ENCODE results near the gene BMPER.

BMPER gene

GRCh38 chr7:34115503-34115902 is 210.2 kb downstream of the BMPER start:
- Histone ChIP-seq H3K4me3 (ENCODE audit: low read depth, low read length) (no peak overlapping the region), H3K36me3 (ENCODE audit: control insufficient read depth in 2 of 2, insufficient read depth in 1 of 2, low read length in 2 of 2) (no peaks in the 10 kb centered on the region), H3K4me1 (ENCODE audit: control insufficient read depth, insufficient read depth, low read length) (no peaks in the 10 kb centered on the region), H3K27ac (ENCODE audit: extremely low read depth, low read depth, low read length) (no peak overlapping the region), H3K9me3 (ENCODE audit: control insufficient read depth, insufficient read depth, low read depth, low read length) (no peaks in the 10 kb centered on the region; the same call in 1 of the 2 replicates)
- ChIA-PET POLR2A (no interaction called here), CTCF (interaction anchor here (0.6 kb wide), 1 partner anchor 561 kb away, joined by 3 read pairs; no protein-coding TSS in a partner anchor)
- TF ChIP-seq ZNF132 (tag by site-specific recombination; IDR thresholded peaks at IDR 0.05; ENCODE audit: borderline replicate concordance) (no peak), MYNN (tag by site-specific recombination; IDR thresholded peaks at IDR 0.05; ENCODE audit: borderline replicate concordance) (no peak), KLF1 (tag by site-specific recombination; IDR thresholded peaks at IDR 0.05) (no peak), ZFHX2 (tag by site-specific recombination; conservative IDR thresholded peaks at IDR 0.05) (no peak), SCRT1 (tag by site-specific recombination; IDR thresholded peaks at IDR 0.05; ENCODE audit: borderline replicate concordance) (no peak), ZNF10 (tag by site-specific recombination; IDR thresholded peaks at IDR 0.05) (no peak), ZNF2 (tag by site-specific recombination; IDR thresholded peaks at IDR 0.05) (no peak), ZNF664 (tag by site-specific recombination; IDR thresholded peaks at IDR 0.05) (no peak), ZNF214 (tag by site-specific recombination; IDR thresholded peaks at IDR 0.05; ENCODE audit: borderline replicate concordance) (no peak)
- TF ChIP-seq, protein P1, sequence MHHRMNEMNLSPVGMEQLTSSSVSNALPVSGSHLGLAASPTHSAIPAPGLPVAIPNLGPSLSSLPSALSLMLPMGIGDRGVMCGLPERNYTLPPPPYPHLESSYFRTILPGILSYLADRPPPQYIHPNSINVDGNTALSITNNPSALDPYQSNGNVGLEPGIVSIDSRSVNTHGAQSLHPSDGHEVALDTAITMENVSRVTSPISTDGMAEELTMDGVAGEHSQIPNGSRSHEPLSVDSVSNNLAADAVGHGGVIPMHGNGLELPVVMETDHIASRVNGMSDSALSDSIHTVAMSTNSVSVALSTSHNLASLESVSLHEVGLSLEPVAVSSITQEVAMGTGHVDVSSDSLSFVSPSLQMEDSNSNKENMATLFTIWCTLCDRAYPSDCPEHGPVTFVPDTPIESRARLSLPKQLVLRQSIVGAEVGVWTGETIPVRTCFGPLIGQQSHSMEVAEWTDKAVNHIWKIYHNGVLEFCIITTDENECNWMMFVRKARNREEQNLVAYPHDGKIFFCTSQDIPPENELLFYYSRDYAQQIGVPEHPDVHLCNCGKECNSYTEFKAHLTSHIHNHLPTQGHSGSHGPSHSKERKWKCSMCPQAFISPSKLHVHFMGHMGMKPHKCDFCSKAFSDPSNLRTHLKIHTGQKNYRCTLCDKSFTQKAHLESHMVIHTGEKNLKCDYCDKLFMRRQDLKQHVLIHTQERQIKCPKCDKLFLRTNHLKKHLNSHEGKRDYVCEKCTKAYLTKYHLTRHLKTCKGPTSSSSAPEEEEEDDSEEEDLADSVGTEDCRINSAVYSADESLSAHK (tag by site-specific recombination; IDR thresholded peaks at IDR 0.05) = no peak

DNA sequence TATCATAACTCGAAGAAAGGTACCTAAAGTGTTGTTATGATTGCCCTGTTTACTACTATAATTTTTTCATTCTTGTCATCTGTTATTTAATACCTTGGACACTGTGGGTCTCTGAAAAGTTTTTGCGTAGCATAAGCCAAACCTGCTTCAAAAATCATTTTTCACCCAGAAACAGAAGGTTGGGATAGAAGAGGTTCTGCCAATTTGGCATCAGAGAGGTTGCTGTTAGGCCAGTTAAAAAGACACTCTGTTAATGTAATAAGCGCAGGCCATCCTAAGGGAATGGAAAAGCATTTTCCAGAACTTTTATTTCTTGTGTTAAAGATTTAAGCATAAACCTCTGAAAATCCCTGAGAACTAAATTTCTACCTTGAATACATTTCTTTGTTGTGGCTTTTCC is 212.2 kb downstream of the BMPER start:
- Histone ChIP-seq H3K27ac (ENCODE audit: extremely low read depth, low read depth, low read length) (no peak overlapping the region), H3K36me3 (ENCODE audit: control insufficient read depth in 2 of 2, insufficient read depth in 1 of 2, low read length in 2 of 2) (no peaks in the 10 kb centered on the region), H3K4me3 (ENCODE audit: low read depth, low read length) (no peak overlapping the region), H3K4me1 (ENCODE audit: control insufficient read depth, insufficient read depth, low read length) (no peaks in the 10 kb centered on the region), H3K9me3 (ENCODE audit: control insufficient read depth, insufficient read depth, low read depth, low read length) (no peaks in the 10 kb centered on the region; the same call in 1 of the 2 replicates)
- POLR2A ChIA-PET = no interaction called here
- TF ChIP-seq ZNF843 (tag by site-specific recombination; IDR thresholded peaks at IDR 0.05) (no peak), ATF2 (tag by site-specific recombination; IDR thresholded peaks at IDR 0.05; ENCODE audit: low read depth) (no peak), ZNF335 (tag by site-specific recombination; conservative IDR thresholded peaks at IDR 0.05) (no peak), ZNF645 (tag by site-specific recombination; IDR thresholded peaks at IDR 0.05) (no peak), ZNF777 (tag by site-specific recombination; IDR thresholded peaks at IDR 0.05; ENCODE audit: borderline replicate concordance) (no peak), ZBTB26 (tag by site-specific recombination; optimal IDR thresholded peaks at IDR 0.05) (no peak), ZNF791 (tag by site-specific recombination; IDR thresholded peaks at IDR 0.05) (no peak), SP7 (tag by site-specific recombination; IDR thresholded peaks at IDR 0.05) (no peak), YY2 (tag by site-specific recombination; IDR thresholded peaks at IDR 0.05) (no peak), GFI1B (tag by site-specific recombination; IDR thresholded peaks at IDR 0.05) (no peak), ZSCAN30 (tag by site-specific recombination; IDR thresholded peaks at IDR 0.05) (no peak)
- CTCF ChIA-PET = interaction anchor here (0.6 to 1.1 kb wide), 2 partner anchors 27 to 419 kb away, joined by 3 read pairs; no protein-coding TSS in a partner anchor
